HG03097 (cell line): ENCODE results near the gene PSMA3.
A peak's percentile ranks its signal among the peaks of the same experiment; 100 is the strongest.

Experiments
- ATAC-seq: cut with Tn5 transposase; IDR thresholded peaks from one replicate; pipeline ENCODE4 v1.9.1; 2021; ENCODE audit not compliant: unreplicated experiment, low FRiP score

The PSMA3 gene

DNA sequence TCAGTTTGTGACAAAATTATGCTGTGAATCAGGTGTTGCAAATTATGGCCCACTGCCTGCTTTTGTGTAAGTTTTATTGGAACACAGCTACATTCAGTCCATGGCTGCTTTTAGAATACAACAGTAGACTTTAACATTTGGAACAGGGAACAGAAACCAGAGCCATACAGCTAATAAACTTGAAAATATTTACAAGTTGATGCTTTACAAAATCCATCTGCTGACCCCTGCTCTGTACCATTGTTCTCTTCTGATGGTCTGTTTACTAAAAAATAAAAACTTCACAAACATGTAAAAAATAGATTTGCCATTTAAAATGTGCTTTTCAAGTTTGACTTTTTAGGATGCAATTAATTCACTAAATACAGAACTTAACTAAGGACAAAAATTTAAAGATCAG lies 20.8 kb downstream of the PSMA3 start:
- no peak for ATAC-seq

DNA sequence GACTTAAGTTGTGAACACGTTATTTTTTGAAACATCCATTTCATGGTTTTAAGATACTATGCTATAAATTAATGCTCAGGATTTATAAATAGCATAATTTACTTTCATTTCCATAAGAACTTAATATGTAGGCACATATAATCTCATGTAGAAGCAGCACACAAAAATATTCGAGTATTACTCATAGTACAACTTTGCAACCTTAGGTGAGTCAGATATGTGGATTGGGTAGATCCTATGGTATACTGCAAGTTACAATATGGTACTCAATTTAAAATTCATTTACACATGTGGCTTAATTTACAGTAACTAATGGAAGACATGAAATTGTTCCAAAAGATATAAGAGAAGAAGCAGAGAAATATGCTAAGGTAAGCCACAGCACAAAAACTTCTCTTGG lies 26.0 kb downstream of the PSMA3 start:
- no peak for ATAC-seq

DNA sequence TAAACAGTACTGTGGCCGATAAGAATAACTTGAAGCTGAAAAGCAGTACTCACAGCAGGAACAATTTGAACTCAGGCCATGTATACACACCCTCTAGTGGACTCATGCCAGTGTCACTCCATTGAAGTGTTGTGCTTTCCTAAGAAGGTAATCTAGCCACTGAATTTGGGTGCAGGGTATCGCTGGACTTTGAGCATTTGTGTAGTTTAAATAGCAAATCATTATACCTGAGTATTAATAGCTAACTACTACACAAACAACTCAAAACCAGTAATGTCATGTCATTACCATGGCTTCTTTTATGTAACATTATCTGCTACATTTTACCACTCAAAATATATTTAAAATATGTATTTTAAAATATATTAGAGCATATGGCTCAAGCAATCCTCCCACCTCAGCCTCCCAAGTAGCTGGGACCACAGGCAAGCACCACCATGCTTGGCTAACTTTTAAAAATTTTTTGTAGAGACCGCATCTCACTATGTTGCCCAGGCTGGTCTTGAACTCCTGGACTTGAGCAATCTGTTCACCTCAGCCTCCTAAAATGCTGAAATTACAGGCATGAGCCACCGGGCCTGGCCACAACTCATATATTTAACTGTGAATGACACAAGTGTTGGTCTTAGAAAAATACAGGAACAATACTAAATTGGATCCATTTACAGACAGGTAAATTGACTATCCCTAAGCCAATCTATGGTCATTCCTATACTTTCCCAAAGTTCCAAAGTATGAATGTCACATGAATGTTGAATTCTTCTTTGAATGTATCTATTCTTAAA lies 28.1 kb downstream of the PSMA3 start:
- no peak for ATAC-seq

DNA sequence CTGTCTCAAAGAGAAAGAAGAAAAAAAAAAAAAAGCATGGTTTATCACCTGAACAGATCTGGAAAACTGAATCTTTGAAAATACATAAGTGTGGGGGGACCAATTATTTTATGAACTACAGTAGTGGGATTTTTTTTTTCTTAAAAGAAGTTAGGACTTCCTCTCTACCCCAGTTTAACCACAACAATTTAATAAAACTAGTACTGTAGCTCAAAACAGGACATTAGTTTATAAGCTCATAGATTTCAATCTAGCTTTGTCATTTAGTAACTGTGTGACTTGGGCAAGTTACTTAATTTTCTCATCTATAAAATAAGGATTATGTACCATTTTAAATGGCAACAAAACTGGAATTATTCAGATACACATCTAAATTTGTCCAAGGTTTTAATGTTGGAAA lies 30.2 kb downstream of the PSMA3 start:
- no peak for ATAC-seq

DNA sequence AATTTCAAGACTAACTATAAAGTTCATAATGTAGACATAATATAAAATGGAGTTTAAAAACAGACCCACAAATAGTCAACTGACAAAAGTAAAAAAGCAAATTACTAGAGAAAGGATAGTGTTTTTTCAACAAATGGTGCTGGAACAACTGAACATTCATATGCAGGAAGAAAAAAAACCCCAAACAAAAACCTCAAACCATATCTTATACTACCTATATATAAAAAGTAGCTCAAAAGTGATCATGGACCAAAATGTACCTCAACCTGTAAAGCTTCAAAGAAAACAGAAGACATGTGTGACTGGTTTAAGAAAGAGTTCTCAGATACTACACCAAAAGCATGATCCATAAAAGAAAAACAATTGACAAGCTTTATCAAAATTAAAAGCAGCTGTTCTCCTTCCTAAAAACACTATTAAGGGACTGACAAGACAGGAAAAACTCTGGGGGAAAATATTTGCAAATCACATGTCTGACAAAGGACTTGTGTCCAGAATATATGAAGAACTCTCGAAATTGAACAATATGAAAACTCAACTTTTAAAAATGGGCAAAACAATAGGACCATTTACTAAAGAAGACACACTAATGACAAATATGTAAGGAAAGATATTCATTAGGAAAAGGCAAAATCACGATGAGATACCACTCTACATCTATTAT lies 31.0 kb downstream of the PSMA3 start:
- no peak for ATAC-seq

- no peak for ATAC-seq
Measured at GRCh38 chr14:58276208-58276607, 31.6 kb downstream of the PSMA3 start.

- no peak for ATAC-seq
Measured at GRCh38 chr14:58278177-58278576, 33.5 kb downstream of the PSMA3 start.

GRCh38 chr14:58280954-58281787 lies 36.5 kb downstream of the PSMA3 start:
- no peak for ATAC-seq

GRCh38 chr14:58281969-58282368 lies 37.3 kb downstream of the PSMA3 start:
- ATAC-seq, result no peak

GRCh38 chr14:58282925-58283593 lies 38.4 kb downstream of the PSMA3 start:
- ATAC-seq, result no peak

DNA sequence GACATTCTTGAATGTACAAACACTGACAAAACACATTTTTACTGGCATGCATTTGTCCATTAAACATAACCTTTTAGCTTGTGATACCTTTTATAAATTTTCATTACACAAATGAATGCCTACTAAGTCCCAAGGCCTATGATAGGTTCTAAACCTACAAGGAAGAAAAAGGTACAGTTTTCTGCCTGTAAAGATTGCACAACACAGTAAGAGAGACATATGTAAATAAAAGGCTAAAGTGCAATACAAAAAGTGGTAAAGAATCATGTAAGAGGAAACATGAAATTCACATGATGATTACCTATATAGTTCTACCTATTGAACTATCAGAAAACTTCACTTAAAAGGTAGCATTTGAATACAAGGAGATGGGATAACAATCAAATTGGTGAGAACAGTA lies 39.1 kb downstream of the PSMA3 start:
- no peak for ATAC-seq

GRCh38 chr14:58285132-58285531 lies 40.5 kb downstream of the PSMA3 start:
- ATAC-seq, result no peak

DNA sequence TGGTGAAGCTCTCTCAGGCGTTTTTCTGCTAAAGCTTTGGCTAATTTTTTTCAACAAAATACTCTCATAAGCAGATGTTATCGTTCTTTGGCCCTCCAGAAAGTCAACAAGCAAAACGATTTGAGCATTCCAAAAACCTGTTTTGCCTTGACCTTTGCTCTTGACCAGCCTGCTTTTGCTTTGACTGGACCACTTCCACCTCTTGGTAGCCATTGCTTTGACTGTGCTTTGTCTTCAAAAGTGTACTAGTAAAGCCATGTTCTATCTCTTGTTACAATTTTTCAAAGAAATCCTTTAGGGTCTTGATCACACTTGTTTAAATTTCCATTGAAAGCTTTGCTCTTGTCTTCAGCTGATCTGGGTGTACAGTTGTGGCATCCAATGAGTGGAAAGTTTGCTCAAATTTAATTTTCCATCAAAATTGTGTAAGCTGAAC lies 43.0 kb downstream of the PSMA3 start:
- ATAC-seq, result no peak

GRCh38 chr14:58288106-58288792 lies 43.6 kb downstream of the PSMA3 start:
- ATAC-seq, result no peak

- ATAC-seq, result no peak
Measured at GRCh38 chr14:58291646-58292045, 47.0 kb downstream of the PSMA3 start.

DNA sequence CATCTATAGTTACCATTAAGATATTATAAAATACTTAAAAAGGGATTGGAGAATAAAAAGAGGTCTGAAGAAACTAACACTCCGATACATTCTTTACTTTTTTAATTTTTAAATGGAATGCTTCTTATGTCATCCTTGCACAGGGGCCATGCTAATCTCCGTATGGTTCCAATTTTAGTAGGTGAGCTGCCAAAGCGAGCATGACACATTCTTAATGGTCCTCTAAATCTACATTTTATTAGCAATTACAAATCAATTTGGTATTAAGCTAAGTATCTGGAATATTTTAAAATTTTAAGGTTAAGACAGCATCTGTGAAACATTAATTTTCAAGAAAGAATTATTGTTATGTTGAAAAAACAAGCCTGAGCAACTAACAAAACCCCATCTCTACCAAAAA lies 47.5 kb downstream of the PSMA3 start:
- no peak for ATAC-seq

- no peak for ATAC-seq
Measured at GRCh38 chr14:58294201-58294600, 49.6 kb downstream of the PSMA3 start.

GRCh38 chr14:58296726-58297125 lies 52.1 kb downstream of the PSMA3 start:
- ATAC-seq, result no peak

DNA sequence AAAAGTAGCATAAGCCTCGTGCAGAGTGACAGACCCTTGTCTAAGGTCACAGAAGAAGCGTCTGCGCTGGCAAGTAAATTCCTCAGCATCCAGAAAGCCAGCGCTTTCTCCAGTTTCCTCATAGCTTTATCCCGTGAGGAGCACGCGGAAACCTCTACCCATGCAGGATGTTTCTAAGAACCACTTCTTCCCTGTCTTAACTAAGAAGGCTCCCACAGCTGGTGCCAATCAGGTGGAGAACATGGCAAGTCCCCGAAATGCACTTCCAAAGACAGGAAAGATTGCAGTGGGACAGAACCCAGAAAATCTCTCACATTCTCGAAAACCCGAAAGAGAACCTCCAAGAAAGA lies 52.7 kb downstream of the PSMA3 start:
- no peak for ATAC-seq

- peak; percentile 82 for ATAC-seq
Measured at GRCh38 chr14:58297762-58298476, 53.3 kb downstream of the PSMA3 start.
